ENCODE measurements around the gene MAPK12.

DNA sequence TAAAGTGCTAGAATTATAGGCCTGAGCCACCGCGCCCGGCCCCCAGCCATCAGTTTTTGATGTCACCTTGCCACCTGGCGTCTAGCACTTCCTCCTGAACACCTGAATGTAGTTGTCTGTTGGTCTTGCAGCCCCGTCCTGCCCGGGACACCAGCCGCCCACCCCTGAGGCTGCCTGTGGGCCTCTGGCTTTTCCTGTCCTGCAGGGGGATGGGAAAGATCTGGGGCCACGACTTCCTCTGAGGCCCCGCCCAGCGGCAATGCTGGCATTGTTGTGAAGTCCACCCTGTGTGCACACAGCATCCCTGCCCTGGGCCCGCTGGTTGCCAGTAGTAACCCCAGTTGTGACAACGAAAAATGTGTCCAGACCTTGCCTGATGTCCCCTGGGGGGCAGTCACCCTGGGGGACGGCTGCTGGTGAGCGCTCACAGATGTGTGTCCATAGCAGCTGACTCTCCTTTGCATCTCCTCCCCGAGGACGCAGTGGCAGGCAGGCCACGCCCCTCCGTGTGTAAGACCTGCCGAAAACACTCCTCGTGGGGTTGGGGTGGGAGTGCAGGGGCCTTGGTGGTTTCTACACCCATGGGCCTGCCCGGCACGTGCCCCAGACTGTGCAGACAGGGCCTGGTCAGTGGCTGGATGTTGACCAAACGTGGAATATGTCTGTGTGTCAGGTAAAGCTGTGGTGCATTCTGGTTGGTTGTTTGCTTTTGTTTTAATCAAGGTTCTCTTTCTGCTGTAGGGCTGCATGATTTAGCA is 53.9 kb downstream of the MAPK12 start:
- TF ChIP-seq POLR2A (IDR thresholded peaks at IDR 0.05; ENCODE audit: low read depth, low read length) (no peak), SPI1 (IDR thresholded peaks at IDR 0.05; ENCODE audit: low read depth, low read length) (no peak), POLR2AphosphoS5 (IDR thresholded peaks at IDR 0.05; ENCODE audit: low read depth, low read length) (no peak)
